ENCODE data around the gene PAXIP1.

The PAXIP1 gene

DNA sequence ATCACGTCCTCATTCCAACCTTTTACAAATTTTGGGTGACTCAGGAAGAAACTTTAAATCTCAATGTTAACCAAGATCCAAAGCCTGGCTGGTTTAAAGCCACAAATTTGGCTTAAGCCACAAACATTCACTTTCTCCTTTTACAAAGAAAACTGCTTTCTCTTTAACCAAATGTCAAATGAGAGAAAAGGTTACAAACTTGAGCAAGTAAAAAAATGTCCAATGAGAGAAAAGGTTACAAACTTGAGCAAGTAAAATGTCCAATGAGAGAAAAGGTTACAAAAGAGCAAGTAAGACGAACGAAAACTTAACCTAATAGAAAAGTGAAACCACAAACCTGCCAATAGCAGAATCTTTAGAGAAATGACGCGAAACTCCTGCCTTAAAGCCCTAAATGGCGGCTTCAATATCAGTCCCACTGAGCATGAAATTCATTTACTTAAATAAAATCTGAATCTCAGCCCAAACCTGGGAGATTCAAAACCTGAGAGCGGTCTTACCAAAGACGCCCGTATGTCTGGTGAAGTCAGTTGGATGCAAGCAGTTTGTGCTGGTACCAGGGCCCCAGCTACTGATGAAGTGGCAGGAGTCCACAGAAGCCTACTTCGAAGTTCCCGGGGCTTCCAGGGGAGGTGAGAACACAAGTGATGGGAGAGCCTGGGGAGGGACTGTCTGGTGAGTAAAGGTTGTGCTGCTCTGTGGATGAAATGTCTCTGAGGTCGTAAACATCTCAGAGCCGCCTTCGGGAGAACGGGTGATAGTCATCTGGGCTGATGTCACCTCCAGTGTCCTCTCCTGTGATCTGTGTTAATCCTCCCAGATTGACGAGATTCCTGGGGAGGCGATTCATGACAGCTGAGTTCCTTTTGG lies 74.6 kb downstream of the PAXIP1 start:
- TF ChIP-seq POLR2AphosphoS5 (IDR thresholded peaks at IDR 0.05; ENCODE audit: low read depth, low read length) (peak; percentile 47; the same call in 1 of the 2 replicates), TAF1 (IDR thresholded peaks at IDR 0.05; ENCODE audit: borderline replicate concordance, insufficient read depth, low read length) (no peak)

- TF ChIP-seq SIN3A (IDR thresholded peaks at IDR 0.05; ENCODE audit: borderline replicate concordance, insufficient read depth, low read length) (no peak), REST (IDR thresholded peaks at IDR 0.05; ENCODE audit: insufficient read depth in 1 of 2, low read depth in 2 of 2, low read length in 2 of 2) (no peak), FOXP2 (optimal IDR thresholded peaks at IDR 0.05; ENCODE audit: borderline replicate concordance, extremely low read depth, extremely low read length, insufficient read depth) (no peak)
Observed at GRCh38 chr7:154927624-154928125, 75.2 kb downstream of the PAXIP1 start.

- TF ChIP-seq REST (IDR thresholded peaks at IDR 0.05; ENCODE audit: insufficient read depth in 1 of 2, low read depth in 2 of 2, low read length in 2 of 2) (no peak), FOXP2 (optimal IDR thresholded peaks at IDR 0.05; ENCODE audit: borderline replicate concordance, extremely low read depth, extremely low read length, insufficient read depth) (no peak), SIN3A (IDR thresholded peaks at IDR 0.05; ENCODE audit: borderline replicate concordance, insufficient read depth, low read length) (no peak), POLR2AphosphoS5 (IDR thresholded peaks at IDR 0.05; ENCODE audit: low read depth, low read length) (no peak), TAF1 (IDR thresholded peaks at IDR 0.05; ENCODE audit: borderline replicate concordance, insufficient read depth, low read length) (no peak)
Observed at GRCh38 chr7:154919344-154920225, 83.3 kb downstream of the PAXIP1 start.

GRCh38 chr7:154918741-154919140 lies 84.2 kb downstream of the PAXIP1 start:
- no peak for TF ChIP-seq POLR2AphosphoS5 (IDR thresholded peaks at IDR 0.05; ENCODE audit: low read depth, low read length)
- no peak for TF ChIP-seq FOXP2 (optimal IDR thresholded peaks at IDR 0.05; ENCODE audit: borderline replicate concordance, extremely low read depth, extremely low read length, insufficient read depth)
- TF ChIP-seq SIN3A (IDR thresholded peaks at IDR 0.05; ENCODE audit: borderline replicate concordance, insufficient read depth, low read length), result no peak
- no peak for TF ChIP-seq REST (IDR thresholded peaks at IDR 0.05; ENCODE audit: insufficient read depth in 1 of 2, low read depth in 2 of 2, low read length in 2 of 2)
- no peak for TF ChIP-seq TAF1 (IDR thresholded peaks at IDR 0.05; ENCODE audit: borderline replicate concordance, insufficient read depth, low read length)

DNA sequence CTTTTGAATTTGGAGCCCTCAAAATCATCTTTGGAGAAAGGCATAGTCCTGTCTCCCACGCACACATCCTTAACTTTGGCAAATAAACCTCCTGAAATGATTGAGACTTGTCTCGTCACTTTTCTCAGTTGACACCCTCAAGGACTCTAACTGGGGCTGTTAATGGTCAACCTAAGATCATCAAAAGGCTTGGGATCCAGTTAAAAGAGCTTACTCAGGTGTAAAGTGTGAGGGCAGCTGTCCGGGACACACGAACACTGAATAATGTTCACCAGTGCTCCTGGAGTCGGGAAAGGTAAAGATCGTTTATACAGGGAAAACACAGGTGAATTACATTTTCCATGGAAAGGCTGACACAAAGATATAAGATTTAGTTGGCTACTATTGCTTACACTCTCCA lies 84.7 kb downstream of the PAXIP1 start:
- TF ChIP-seq SIN3A (IDR thresholded peaks at IDR 0.05; ENCODE audit: borderline replicate concordance, insufficient read depth, low read length) (no peak), POLR2AphosphoS5 (IDR thresholded peaks at IDR 0.05; ENCODE audit: low read depth, low read length) (no peak), REST (IDR thresholded peaks at IDR 0.05; ENCODE audit: insufficient read depth in 1 of 2, low read depth in 2 of 2, low read length in 2 of 2) (no peak), TAF1 (IDR thresholded peaks at IDR 0.05; ENCODE audit: borderline replicate concordance, insufficient read depth, low read length) (no peak), FOXP2 (optimal IDR thresholded peaks at IDR 0.05; ENCODE audit: borderline replicate concordance, extremely low read depth, extremely low read length, insufficient read depth) (no peak)

Measured in PFSK-1 (cell line).